ENCODE data around the gene BICRA. TPM values are rescaled to one million over a fixed set of nuclear protein-coding genes. Genes with fewer than 3 reads are reported as not detected.
"Not testable (repeated sequence)": the region's sequence is repeated elsewhere in the genome, so short reads cannot be mapped to it uniquely, and the experiment has no call there.

The BICRA gene
- total RNA-seq, 1 donor from 2014 or later, result 7.2 TPM

DNA sequence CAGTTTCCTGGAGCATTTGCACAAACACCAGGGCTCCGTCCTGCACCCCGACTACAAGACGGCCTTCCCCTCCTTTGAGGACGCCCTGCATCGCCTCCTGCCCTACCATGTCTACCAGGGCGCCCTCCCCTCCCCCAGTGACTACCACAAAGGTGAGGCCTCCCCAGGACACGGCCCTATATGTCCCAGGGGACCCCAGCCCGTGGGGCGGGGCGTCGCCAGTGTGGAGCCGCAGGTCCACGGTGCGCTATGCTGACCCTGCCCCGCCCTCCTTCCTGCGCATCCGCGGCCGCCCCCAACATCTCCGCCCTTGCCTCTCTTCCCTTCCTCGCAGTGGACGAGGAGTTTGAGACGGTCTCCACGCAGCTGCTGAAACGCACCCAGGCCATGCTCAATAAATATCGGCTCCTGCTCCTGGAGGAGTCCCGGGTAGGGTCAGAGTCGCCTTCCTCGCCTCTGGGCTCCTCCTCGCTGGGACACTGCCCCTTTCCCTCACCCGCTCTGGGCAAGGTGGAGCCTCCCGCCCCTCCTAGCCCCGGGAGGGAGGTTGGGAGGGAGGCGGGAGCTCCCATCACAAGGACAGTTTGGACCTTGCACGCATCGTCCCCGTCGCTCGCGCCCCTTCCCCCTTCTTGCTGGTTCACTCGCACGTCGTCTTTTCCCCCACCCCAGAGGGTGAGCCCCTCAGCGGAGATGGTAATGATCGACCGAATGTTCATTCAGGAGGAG lies 89.9 kb downstream of the BICRA start:
- DNase-seq (no peak), ATAC-seq (ENCODE audit: poor library complexity) (no peak)
- intact Hi-C loops (cut with DNase I), result loop anchor here (2.0 to 5.0 kb wide), 3 partner anchors 90 to 262 kb away; partner anchors contain the start of gene BICRA

DNA sequence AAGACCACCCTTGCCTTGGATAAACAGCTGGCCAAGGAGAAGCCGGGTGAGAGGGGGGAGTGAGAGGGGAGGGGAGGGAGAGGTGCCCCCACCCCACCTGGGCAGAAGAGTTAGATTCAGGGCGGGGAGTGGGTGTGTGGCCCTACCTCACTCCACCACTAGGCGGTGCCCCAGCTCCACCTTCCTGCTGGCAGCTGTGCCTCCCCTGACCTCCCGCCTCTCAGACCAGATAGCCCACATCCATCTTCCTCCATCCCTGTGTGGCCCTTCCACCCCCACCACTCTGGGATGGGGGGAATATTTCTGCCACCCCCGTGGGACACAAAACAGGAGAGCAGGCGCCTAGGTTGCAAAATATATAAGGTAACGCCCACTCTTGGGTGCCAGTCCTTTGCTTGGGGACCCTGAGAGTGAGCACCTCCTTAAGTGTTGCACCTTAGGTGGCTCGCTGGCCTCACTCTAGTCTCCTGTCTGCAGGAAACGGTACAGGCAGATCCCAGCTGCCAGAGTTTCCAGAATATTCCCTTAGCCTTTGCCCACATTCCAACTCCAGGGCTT lies 90.5 kb downstream of the BICRA start:
- intact Hi-C loops (cut with DNase I), result loop anchor here (2.0 to 5.0 kb wide), 3 partner anchors 91 to 263 kb away; partner anchors contain the start of gene BICRA
- peak; percentile 36 for ATAC-seq (ENCODE audit: poor library complexity)
- no peak for DNase-seq

DNA sequence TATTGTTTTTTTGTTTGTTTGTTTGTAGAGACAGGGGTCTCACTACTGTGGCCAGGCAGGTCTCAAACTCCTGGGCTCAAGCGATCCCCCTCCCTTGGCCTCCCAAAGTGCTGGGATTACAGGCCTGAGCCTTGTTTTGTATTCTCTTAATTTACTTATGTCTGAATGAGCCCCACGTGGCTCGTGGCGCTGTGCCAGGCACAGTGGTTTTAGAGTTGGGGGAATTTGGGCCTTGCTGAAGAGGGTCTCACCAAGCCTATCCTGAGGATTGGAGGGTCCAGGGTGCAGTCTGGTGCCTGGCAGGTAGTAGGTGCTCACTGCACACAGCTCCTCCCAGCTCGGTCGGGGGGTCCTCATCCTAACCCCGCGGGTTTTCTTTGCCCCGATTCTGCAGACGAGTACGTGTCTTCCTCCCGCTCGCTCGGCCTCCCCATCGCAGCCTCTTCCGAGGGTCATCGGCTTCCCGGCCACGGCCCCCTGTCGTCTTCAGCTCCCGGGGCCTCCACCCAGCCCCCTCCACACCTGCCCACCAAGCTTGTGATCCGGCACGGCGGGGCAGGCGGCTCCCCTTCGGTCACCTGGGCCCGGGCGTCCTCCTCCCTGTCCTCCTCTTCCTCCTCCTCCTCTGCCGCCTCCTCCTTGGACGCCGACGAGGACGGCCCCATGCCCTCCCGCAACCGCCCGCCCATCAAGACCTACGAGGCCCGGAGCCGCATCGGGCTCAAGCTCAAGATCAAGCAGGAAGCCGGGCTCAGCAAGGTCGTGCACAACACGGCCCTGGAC lies 92.2 kb downstream of the BICRA start:
- no peak for DNase-seq
- ATAC-seq (ENCODE audit: poor library complexity), result no peak
- intact Hi-C loops (cut with DNase I), result no loop called here

GRCh38 chr19:47701717-47702552 lies 93.0 kb downstream of the BICRA start:
- DNase-seq (no peak), ATAC-seq (ENCODE audit: poor library complexity) (no peak)
- intact Hi-C loops (cut with DNase I), result no loop called here

GRCh38 chr19:47702671-47703070 lies 93.7 kb downstream of the BICRA start:
- intact Hi-C loops (cut with DNase I), result no loop called here
- DNase-seq, result no peak
- no peak for ATAC-seq (ENCODE audit: poor library complexity)

- intact Hi-C loops (cut with DNase I), result no loop called here
- DNase-seq, result no peak
- ATAC-seq (ENCODE audit: poor library complexity), result no peak
These were observed 94.4 kb downstream of the BICRA start for GRCh38 chr19:47703301-47703700.

DNA sequence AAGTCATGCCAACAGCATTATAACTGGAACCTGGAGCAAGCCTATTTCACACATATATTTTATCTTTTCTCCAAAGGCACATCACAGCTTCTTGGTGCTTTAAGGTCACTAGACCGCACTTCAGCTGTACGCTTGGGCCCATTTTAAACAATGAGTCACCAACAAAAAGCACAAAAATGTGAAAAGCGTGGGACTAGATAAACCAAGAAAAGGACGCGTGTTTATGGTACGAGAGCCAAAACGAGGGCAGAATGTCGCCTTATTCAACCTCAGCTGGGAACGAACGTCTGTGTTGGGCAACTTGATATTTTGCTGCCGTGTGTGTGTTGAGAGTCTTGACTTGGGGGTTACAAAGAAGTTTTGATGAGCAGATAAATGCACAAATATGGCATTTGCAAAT lies 95.1 kb downstream of the BICRA start:
- no peak for ATAC-seq (ENCODE audit: poor library complexity)
- intact Hi-C loops (cut with DNase I), result no loop called here
- DNase-seq, result no peak

DNA sequence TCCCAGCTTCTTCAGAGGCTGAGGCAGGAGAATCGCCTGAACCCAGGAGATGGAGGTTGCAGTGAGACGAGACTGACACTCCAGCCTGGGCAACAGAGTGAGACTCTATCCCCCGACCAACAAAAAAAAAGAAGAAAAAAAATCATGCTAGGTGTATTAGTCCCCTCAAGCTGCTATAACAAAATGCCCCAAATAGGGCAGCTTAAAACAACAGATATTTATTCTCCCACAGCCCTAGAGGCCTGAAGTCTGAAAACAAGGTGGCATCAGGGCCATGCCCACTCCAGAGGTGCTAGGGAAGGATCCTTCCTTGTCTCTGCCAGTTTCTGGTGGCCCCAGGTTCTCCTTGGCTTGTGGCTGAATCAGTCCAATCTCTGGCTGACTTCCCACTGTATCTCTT lies 95.7 kb downstream of the BICRA start:
- DNase-seq (no peak), ATAC-seq (ENCODE audit: poor library complexity) (no peak)
- intact Hi-C loops (cut with DNase I), result no loop called here

DNA sequence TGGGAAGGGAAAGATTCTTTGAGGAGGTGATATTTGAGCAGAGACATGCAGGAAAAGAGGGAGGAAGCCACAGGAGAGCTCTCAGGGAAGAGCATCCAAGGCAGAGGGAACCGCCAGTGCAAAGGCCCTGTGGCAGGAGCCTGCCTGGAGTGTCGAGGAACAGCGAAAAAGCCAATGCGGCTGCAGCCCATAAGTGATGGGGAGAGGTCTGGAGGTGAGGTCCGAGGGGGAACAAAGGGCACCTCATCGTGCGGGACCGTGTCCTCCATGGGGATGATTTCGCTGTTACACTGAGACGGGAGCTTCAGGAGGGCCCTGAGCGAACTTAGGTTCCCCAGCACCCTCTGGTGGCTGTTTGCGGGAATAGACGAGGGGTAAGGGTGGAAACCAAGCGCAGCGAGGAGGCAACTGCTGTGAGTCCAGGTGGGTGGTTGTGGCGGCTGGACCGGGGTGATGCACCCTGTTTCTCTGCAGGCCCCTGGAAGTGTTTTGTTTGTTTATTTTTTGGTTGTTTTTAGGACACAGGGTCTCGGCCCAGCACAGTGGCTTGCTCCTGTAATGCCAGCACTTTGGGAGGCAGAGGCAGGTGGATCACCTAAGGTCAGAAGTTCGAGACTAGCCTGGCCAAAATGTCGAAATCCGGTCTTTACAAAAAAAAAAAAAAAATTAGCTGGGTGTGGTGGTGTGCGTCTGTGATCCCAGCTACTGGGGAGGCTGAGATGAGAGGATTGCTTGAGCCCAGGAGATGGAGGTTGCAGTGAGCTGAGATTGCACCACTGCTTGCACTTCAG lies 98.4 kb downstream of the BICRA start:
- DNase-seq, result peak; percentile 78
- intact Hi-C loops (cut with DNase I), result no loop called here
- ATAC-seq (ENCODE audit: poor library complexity), result peak; percentile 84

DNA sequence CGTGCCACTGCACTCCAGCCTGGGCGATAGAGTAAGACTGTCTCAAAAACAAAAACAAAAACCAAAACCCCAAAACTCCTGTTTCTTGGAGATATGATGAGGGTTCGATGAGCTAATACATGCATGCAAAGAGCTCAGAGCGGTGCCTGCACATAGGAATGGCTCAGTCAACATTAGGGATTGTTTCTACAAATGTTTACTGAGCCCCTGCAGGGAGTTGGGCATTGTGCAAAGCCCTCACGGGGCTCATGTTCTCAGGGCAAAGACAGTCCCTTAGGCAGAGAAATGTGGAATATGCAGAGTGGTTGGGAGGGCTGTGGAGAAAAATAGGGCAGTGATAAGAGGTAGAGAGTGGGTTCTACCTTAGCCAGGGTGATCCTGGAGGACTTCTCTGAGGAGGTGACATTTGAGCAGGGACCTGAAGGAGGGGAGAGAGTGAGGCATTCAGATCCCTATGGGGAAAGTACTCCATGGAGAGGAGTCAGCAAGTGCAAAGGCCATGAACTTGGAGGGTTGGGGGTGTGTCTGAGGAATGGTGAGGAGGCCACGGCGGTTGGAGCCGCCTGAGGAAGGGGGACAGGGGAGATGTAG lies 102.8 kb downstream of the BICRA start:
- ATAC-seq (ENCODE audit: poor library complexity), result no peak
- DNase-seq, result no peak
- intact Hi-C loops (cut with DNase I), result no loop called here

- ATAC-seq (ENCODE audit: poor library complexity), result peak; percentile 95
- peak; percentile 84 for DNase-seq
- intact Hi-C loops (cut with DNase I), result no loop called here
These were observed 104.4 kb downstream of the BICRA start, which contains the start of gene EHD2 for GRCh38 chr19:47713046-47714021. EHD2 (plus strand) TSS chr19:47713422; CDS start chr19:47716613, 3,191 bp downstream.

GRCh38 chr19:47714339-47714738 lies 105.4 kb downstream of the BICRA start:
- no peak for DNase-seq
- ATAC-seq (ENCODE audit: poor library complexity), result no peak
- intact Hi-C loops (cut with DNase I), result no loop called here

- ATAC-seq (ENCODE audit: poor library complexity); DNase-seq; intact Hi-C loops (cut with DNase I): not testable (repeated sequence)
These were observed 105.9 kb downstream of the BICRA start for GRCh38 chr19:47714855-47715254.

DNA sequence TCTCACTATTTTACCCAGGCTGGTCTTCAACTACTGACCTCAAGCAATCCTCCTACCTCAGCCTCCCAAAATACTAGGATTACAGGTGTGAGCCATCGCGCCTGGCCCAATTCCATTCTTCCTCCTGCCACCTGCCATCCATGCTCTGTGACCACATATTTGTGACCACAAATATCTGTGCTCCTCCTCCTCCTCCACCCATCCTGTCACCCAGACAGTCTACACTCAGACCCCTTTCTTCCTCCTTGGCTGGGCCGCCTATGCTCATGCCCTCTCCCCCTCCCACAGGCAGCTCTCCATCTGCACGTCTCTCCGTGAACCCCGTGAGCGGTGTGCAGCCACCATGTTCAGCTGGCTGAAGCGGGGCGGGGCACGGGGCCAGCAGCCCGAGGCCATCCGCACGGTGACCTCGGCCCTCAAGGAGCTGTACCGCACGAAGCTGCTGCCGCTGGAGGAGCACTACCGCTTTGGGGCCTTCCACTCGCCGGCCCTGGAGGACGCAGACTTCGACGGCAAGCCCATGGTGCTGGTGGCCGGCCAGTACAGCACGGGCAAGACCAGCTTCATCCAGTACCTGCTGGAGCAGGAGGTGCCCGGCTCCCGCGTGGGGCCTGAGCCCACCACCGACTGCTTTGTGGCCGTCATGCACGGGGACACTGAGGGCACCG lies 107.5 kb downstream of the BICRA start:
- DNase-seq (no peak), ATAC-seq (ENCODE audit: poor library complexity) (no peak)
- intact Hi-C loops (cut with DNase I), result no loop called here

DNA sequence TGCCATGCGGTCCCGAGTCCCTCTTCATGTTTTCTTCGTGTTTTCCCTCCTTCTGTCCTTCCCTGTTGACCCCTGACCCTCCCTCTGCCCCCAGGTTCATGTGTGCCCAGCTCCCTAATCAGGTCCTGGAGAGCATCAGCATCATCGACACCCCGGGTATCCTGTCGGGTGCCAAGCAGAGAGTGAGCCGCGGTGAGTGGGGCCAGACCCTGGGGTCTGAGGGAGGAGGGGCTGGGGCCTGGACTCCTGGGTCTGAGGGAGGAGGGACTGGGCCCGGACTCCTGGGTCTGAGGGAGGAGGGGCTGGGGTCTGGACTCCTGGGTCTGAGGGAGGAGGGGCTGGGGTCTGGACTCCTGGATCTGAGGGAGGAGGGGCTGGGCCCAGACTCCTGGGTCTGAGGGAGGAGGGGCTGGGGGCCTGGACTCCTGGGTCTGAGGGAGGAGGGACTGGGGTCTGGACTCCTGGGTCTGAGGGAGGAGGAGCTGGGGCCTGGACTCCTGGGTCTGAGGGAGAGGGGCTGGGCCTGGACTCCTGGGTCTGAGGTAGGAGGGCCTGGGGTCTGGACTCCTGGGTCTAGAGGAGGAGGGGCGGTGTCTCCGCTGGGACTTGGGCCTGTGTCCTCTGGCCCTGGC lies 109.6 kb downstream of the BICRA start:
- ATAC-seq (ENCODE audit: poor library complexity); DNase-seq; intact Hi-C loops (cut with DNase I): not testable (repeated sequence)

Measured in Right ventricle myocardium superior (tissue), 1 donor.